GM23248 (cell line): ENCODE measurements around the gene UPF2. TPM values are rescaled to one million over a fixed set of nuclear protein-coding genes. Genes with fewer than 3 reads are reported as not detected.

Experiments used
- DNase-seq: peaks from one replicate; pipeline ENCODE4 v3.0.0-alpha.2; 2015
- H2AFZ ChIP-seq: fragments of 200-600 bp; sonication (generic); 2 replicates; pipeline ENCODE4 v1.6.1; 2016; ENCODE audit warnings: antibody characterized with exemption
- H3F3A ChIP-seq: fragments of 200-600 bp; sonication (generic); 2 replicates; pipeline ENCODE4 v1.6.1; 2016; ENCODE audit warnings: mild to moderate bottlenecking, antibody characterized with exemption, mixed run types; ENCODE audit not compliant: insufficient read depth
- H3K27ac ChIP-seq: fragments of 200-600 bp; sonication (generic); 2 replicates; pipeline ENCODE4 v1.5.1; 2016; ENCODE audit warnings: mild to moderate bottlenecking
- H3K27me3 ChIP-seq: fragments of 200-600 bp; sonication (generic); replicated peaks from 2 replicates; pipeline ENCODE4 v1.6.1; 2016; ENCODE audit warnings: mild to moderate bottlenecking; ENCODE audit not compliant: insufficient read depth
- H3K36me3 ChIP-seq: fragments of 200-600 bp; sonication (generic); 2 replicates; pipeline ENCODE4 v1.6.1; 2016; ENCODE audit warnings: low read depth, mild to moderate bottlenecking
- H3K4me1 ChIP-seq: fragments of 200-600 bp; sonication (generic); 2 replicates; pipeline ENCODE4 v1.6.1; 2016; ENCODE audit warnings: mild to moderate bottlenecking; ENCODE audit not compliant: insufficient read depth
- H3K4me2 ChIP-seq: fragments of 200-600 bp; sonication (generic); one replicate; pipeline ENCODE4 v1.6.1; 2016; ENCODE audit warnings: mild to moderate bottlenecking; ENCODE audit not compliant: unreplicated experiment
- H3K4me3 ChIP-seq: fragments of 200-600 bp; sonication (generic); 2 replicates; pipeline ENCODE4 v1.5.1; 2016; ENCODE audit warnings: mild to moderate bottlenecking
- H3K79me2 ChIP-seq: fragments of 200-600 bp; sonication (generic); 2 replicates; pipeline ENCODE4 v1.6.1; 2016; ENCODE audit warnings: mild to moderate bottlenecking; ENCODE audit not compliant: insufficient read depth
- H3K9ac ChIP-seq: fragments of 200-600 bp; sonication (generic); 2 replicates; pipeline ENCODE4 v1.6.1; 2016; ENCODE audit warnings: mild to moderate bottlenecking
- H3K9me2 ChIP-seq: fragments of 200-600 bp; sonication (generic); 2 replicates; pipeline ENCODE4 v1.6.1; 2016; ENCODE audit warnings: mixed run types, mild to moderate bottlenecking, moderate library complexity; ENCODE audit not compliant: insufficient read depth
- H3K9me3 ChIP-seq: fragments of 200-600 bp; sonication (generic); one replicate; pipeline ENCODE4 v1.6.1; 2017; ENCODE audit warnings: low read depth
- H4K20me1 ChIP-seq: fragments of 200-600 bp; sonication (generic); 2 replicates; pipeline ENCODE4 v1.6.0; 2016; ENCODE audit not compliant: insufficient read depth
- EZH2 ChIP-seq: fragments of 200-600 bp; sonication (generic); IDR thresholded peaks from 2 replicates; pipeline ENCODE4 v1.6.1; 2018; ENCODE audit warnings: antibody characterized with exemption, mild to moderate bottlenecking; ENCODE audit not compliant: insufficient read depth, poor library complexity, severe bottlenecking
- EZH2phosphoT487 ChIP-seq: fragments of 200-600 bp; sonication (generic); IDR thresholded peaks from 2 replicates; pipeline ENCODE4 v1.6.1; 2018; ENCODE audit warnings: antibody characterized with exemption, moderate library complexity, mild to moderate bottlenecking, low read depth; ENCODE audit not compliant: insufficient read depth
- WGBS, 2 experiments: methylation state at CpG; one replicate each; pipeline ENCODE4 v1.1.6; 2015 to 2017; ENCODE audit warnings: low lambda C conversion rate in 2 of 2, low coverage in 1 of 2; ENCODE audit errors: missing lambda C conversion rate in 2 of 2; 5-methylcytosine and 5-hydroxymethylcytosine counted together
- in situ Hi-C: fragments of 300-500 bp; cut with MboI; formaldehyde crosslinking; loops from 2 replicates; pipeline ENCODE4 v1.15.0; 2020
- polyA plus RNA-seq: library from polyadenylated mRNA; unstranded; fragments of >200 nt; fragmentation: Nextera tagmentation; extraction: Ambion mirVana; gene quantifications from 2 replicates; pipeline ENCODE4 v1.2.1, GENCODE V29; 2016
- total RNA-seq: library from RNA; depleted of rRNA; stranded (reverse); fragments of >200 nt; shearing (Covaris generic); gene quantifications from 2 replicates; pipeline ENCODE4 v1.2.3, GENCODE V29; 2014

UPF2 gene
- total and polyA plus RNA-seq, 2 experiments from 2014 or later, result 12.7 to 14.1 TPM

GRCh38 chr10:11918384-11918783 is 124.2 kb downstream of the UPF2 start:
- no peak overlapping the region for H3K27ac ChIP-seq
- no peak for DNase-seq

DNA sequence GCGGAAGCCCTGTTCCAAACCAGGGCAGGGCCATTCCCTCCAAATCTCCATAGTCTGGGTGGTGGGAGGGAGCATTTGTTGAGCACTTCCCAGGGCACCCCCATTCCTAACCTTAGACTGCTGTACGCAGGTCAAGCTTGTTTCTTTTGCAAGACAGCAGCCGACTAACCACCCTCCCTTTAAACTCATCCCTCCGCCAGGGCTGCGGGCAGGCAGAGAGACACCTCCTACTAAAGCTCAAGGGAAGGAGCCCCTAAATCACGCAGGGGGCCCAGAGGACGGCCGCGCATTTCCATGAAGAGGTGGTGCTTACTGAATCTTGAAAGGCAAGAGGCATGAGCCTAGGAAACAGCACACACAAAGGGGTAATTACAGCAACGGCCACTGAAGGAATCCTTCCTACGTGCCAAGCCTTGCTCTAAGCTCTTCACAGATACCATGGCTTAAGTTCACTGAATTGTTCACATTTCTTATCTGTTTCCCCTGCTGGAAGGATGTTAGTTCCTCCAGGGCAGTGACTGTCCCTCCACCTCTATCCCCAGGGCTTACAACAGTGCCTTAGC is 129.4 kb downstream of the UPF2 start:
- Histone ChIP-seq H3K79me2 (no peaks in the 10 kb centered on the region), H3F3A (no peaks in the 10 kb centered on the region), H3K9me3 (no peaks in the 10 kb centered on the region), H3K36me3 (no peaks in the 10 kb centered on the region), H3K27ac (no peak overlapping the region), H4K20me1 (no peaks in the 10 kb centered on the region), H3K27me3 (no peaks in the 10 kb centered on the region), H3K4me1 (no peaks in the 10 kb centered on the region), H3K9ac (no peak overlapping the region), H3K9me2 (no peaks in the 10 kb centered on the region), H3K4me2 (no peak overlapping the region), H2AFZ (no peak overlapping the region), H3K4me3 (no peak overlapping the region)
- peak; percentile 9 for DNase-seq
- no peak for TF ChIP-seq EZH2
- TF ChIP-seq EZH2phosphoT487, result no peak
- in situ Hi-C loops, result no loop called here
- WGBS, 2 experiments, result 43 to 45% methylated on average over 11 of the region's 11 CpGs

More at GRCh38 chr10:11918384-11918783, 124.2 kb downstream of the UPF2 start:
- Histone ChIP-seq H3K4me2 (no peak overlapping the region), H3K27me3 (no peaks in the 10 kb centered on the region), H3K9ac (no peak overlapping the region), H3K4me1 (no peaks in the 10 kb centered on the region), H4K20me1 (no peaks in the 10 kb centered on the region), H2AFZ (no peak overlapping the region), H3K9me2 (no peaks in the 10 kb centered on the region), H3K9me3 (no peaks in the 10 kb centered on the region), H3K4me3 (no peak overlapping the region), H3K36me3 (peaks cover 25% of the 10 kb centered on the region; the same call in 1 of the 2 replicates), H3F3A (peaks cover 6% of the 10 kb centered on the region; the same call in 1 of the 2 replicates), H3K79me2 (no peaks in the 10 kb centered on the region)
- 81 to 82% methylated on average over 8 of the region's 8 CpGs for WGBS, 2 experiments
- no peak for TF ChIP-seq EZH2phosphoT487
- TF ChIP-seq EZH2, result no peak
- in situ Hi-C loops, result no loop called here

GRCh38 chr10:11910102-11910501 is 132.5 kb downstream of the UPF2 start:
- TF ChIP-seq EZH2 (no peak), EZH2phosphoT487 (no peak)
- no peaks in the 10 kb centered on the region for H3K4me1 ChIP-seq
- 67 to 71% methylated on average over 10 of the region's 10 CpGs for WGBS, 2 experiments
- no peaks in the 10 kb centered on the region for H3K9me3 ChIP-seq
- in situ Hi-C loops, result no loop called here
- H3K27me3 ChIP-seq, result no peaks in the 10 kb centered on the region
- H3K9me2 ChIP-seq, result no peaks in the 10 kb centered on the region
- H3K36me3 ChIP-seq, result no peaks in the 10 kb centered on the region
- H4K20me1 ChIP-seq, result no peaks in the 10 kb centered on the region
- no peak overlapping the region for H3K27ac ChIP-seq
- H3K9ac ChIP-seq, result no peak overlapping the region
- no peak overlapping the region for H3K4me2 ChIP-seq
- DNase-seq, result no peak
- no peaks in the 10 kb centered on the region for H3F3A ChIP-seq
- no peak overlapping the region for H2AFZ ChIP-seq
- H3K4me3 ChIP-seq, result no peak overlapping the region
- no peaks in the 10 kb centered on the region for H3K79me2 ChIP-seq

- H3K9ac ChIP-seq, result no peak overlapping the region
- H3K27ac ChIP-seq, result no peak overlapping the region
- no peak overlapping the region for H3K4me3 ChIP-seq
- no peak overlapping the region for H3K4me2 ChIP-seq
- H3K27me3 ChIP-seq, result no peaks in the 10 kb centered on the region
- DNase-seq, result no peak
- no peaks in the 10 kb centered on the region for H3K9me2 ChIP-seq
- H3F3A ChIP-seq, result no peaks in the 10 kb centered on the region
- WGBS, 2 experiments, result 53 to 62% methylated on average over 10 of the region's 10 CpGs
- no peaks in the 10 kb centered on the region for H3K79me2 ChIP-seq
- no peak overlapping the region for H2AFZ ChIP-seq
- TF ChIP-seq EZH2 (no peak), EZH2phosphoT487 (no peak)
- no peaks in the 10 kb centered on the region for H3K4me1 ChIP-seq
- no peaks in the 10 kb centered on the region for H4K20me1 ChIP-seq
- in situ Hi-C loops, result no loop called here
- H3K9me3 ChIP-seq, result no peaks in the 10 kb centered on the region
- H3K36me3 ChIP-seq, result no peaks in the 10 kb centered on the region
Measured at GRCh38 chr10:11909618-11910017, 133.0 kb downstream of the UPF2 start.

DNA sequence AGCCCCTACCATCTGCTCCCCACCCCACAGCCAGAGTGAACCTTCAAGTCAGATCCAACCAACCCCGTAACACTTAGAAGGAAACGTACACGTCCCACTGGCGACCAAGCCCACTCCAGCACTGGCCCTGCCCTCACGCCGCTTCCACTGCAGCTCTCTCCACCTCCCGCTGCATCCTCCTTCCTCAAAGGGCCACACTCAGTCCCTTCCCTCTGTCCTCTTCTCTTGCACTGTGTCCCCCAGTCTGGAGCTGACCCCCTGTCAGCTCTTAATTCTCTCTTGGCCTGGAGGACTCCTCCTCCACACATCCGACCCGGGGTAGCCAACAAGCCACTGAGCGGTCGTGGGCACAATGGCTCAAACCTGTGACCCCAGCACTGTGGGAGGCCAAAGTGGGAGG is 133.6 kb downstream of the UPF2 start:
- H3F3A ChIP-seq, result no peaks in the 10 kb centered on the region
- H2AFZ ChIP-seq, result no peak overlapping the region
- no peaks in the 10 kb centered on the region for H3K79me2 ChIP-seq
- no peaks in the 10 kb centered on the region for H3K9me2 ChIP-seq
- TF ChIP-seq EZH2, result no peak
- no peaks in the 10 kb centered on the region for H3K9me3 ChIP-seq
- 85 to 87% methylated on average over 11 of the region's 11 CpGs for WGBS, 2 experiments
- H3K27ac ChIP-seq, result no peak overlapping the region
- no peak overlapping the region for H3K4me2 ChIP-seq
- H3K27me3 ChIP-seq, result no peaks in the 10 kb centered on the region
- DNase-seq, result no peak
- in situ Hi-C loops, result no loop called here
- no peaks in the 10 kb centered on the region for H4K20me1 ChIP-seq
- H3K9ac ChIP-seq, result no peak overlapping the region
- H3K4me1 ChIP-seq, result no peaks in the 10 kb centered on the region
- H3K4me3 ChIP-seq, result no peak overlapping the region
- H3K36me3 ChIP-seq, result no peaks in the 10 kb centered on the region
